Gastrocnemius medialis (tissue), 4 donors: ENCODE measurements around the gene EPB41. TPM values are rescaled to one million over a fixed set of nuclear protein-coding genes. Genes with fewer than 3 reads are reported as not detected.

ENCODE experiments used
- ATAC-seq, 2 donors: fragments of 150-250 bp; one replicate each; pipeline ENCODE4 v1.9.1; 2016
- DNase-seq, 2 donors: peaks; one replicate each; pipeline ENCODE4 v3.0.0-alpha.2; 2019
- H3K27ac ChIP-seq, 4 donors: fragments of 200-600 bp; sonication (generic); 1 replicate in 1 of 4; 2 replicates in 3 of 4; pipeline ENCODE4 v1.5.1; 2016 to 2018; ENCODE audit warnings: mild to moderate bottlenecking in 2 of 4, moderate library complexity in 1 of 4
- H3K27me3 ChIP-seq, 3 donors: fragments of 200-600 bp; sonication (generic) in 2 of 3; 1 replicate in 1 of 3; 2 replicates in 2 of 3; pipeline versions ENCODE4 v1.5.1 to v1.6.0; 2016 to 2019; ENCODE audit warnings: mild to moderate bottlenecking in 1 of 3, moderate library complexity in 1 of 3
- H3K36me3 ChIP-seq, 2 donors: fragments of 200-600 bp; sonication (generic) in 1 of 2; one replicate each; pipeline ENCODE4 v1.5.1; 2017 to 2018
- H3K4me1 ChIP-seq, 2 donors: fragments of 200-600 bp; sonication (generic) in 1 of 2; one replicate each; pipeline ENCODE4 v1.5.1; 2016 to 2017; ENCODE audit warnings: mild to moderate bottlenecking in 2 of 2
- H3K4me3 ChIP-seq, 4 donors: fragments of 200-600 bp; sonication (generic) in 3 of 4; 1 replicate in 1 of 4; 2 replicates in 3 of 4; pipeline ENCODE4 v1.5.1; 2016 to 2019; ENCODE audit warnings: mild to moderate bottlenecking in 2 of 4
- H3K9me3 ChIP-seq, 3 donors: fragments of 200-600 bp; sonication (generic) in 2 of 3; 1 replicate in 1 of 3; 2 replicates in 2 of 3; pipeline ENCODE4 v1.5.1; 2016 to 2019
- CTCF ChIP-seq, 5 experiments: fragments of 450-650 bp in 3 of 5; fragments of 200-600 bp in 2 of 5; sonication (generic) in 2 of 5; IDR thresholded peaks in 4 of 5; conservative IDR thresholded peaks in 1 of 5; 1 replicate in 4 of 5; 2 replicates in 1 of 5; pipeline ENCODE4 v1.5.1; 2016 to 2019; ENCODE audit warnings: antibody characterized with exemption in 5 of 5, mild to moderate bottlenecking in 3 of 5, moderate library complexity in 3 of 5
- POLR2A ChIP-seq, 2 donors: fragments of 450-650 bp; IDR thresholded peaks; one replicate each; pipeline ENCODE4 v1.6.1; 2017; ENCODE audit warnings: antibody characterized with exemption in 2 of 2, mild to moderate bottlenecking in 2 of 2, moderate library complexity in 2 of 2
- in situ Hi-C, 4 donors: fragments of 200-750 bp; cut with MboI; loops; one replicate each; pipeline versions ENCODE4 v1.15.0 to v1.8.0; 2017; ENCODE audit warnings: low sequenced_read_pairs in 4 of 4
- intact Hi-C: fragments of 100-400 bp; cut with DNase I; formaldehyde crosslinking; loops from one replicate; pipeline ENCODE4 v1.15.1; 2023; ENCODE audit warnings: low total_unique reads
- total RNA-seq, 4 donors: library from RNA; depleted of rRNA; stranded (reverse); fragments of >200 nt; gene quantifications; one replicate each; pipeline versions ENCODE4 v1.1.0 to v1.2.3, GENCODE V29; 2016

EPB41 gene
- total RNA-seq, 4 donors from 2014 or later: 19.5 to 28.6 (median 23.6) TPM

DNA sequence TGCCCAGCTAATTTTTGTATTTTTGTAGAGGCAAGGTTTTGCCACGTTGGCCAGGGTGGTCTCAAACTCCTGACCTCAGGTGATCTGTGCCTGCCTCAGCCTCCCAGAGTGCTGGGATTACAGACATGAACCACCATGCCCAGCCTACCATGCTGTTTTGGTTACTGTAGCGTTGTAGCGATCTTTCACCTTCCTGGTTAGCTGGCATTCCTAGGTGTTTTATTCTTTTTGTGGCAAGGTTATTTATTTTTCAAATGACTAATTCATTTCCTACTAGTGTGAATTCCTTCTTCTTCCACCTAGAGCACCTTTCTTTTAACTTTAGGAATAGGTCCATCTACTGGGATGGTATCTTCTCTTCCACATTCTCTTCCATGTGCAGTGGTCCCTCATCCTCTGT lies 180.1 kb downstream of the EPB41 start:
- TF ChIP-seq CTCF (IDR thresholded peaks at IDR 0.05 in 4 of 5, conservative IDR thresholded peaks at IDR 0.05 in 1 of 5) (no peak), POLR2A (IDR thresholded peaks at IDR 0.05) (no peak)
- in situ Hi-C loops: no loop called here
- Histone ChIP-seq H3K27me3 (no peaks in the 10 kb centered on the region), H3K27ac (no peak overlapping the region), H3K36me3 (peaks cover 0 to 17% of the 10 kb centered on the region in 2 donors), H3K4me1 (no peaks in the 10 kb centered on the region), H3K4me3 (no peak overlapping the region), H3K9me3 (no peaks in the 10 kb centered on the region)
- intact Hi-C loops: no loop called here
- ATAC-seq (no peak), DNase-seq (no peak)

DNA sequence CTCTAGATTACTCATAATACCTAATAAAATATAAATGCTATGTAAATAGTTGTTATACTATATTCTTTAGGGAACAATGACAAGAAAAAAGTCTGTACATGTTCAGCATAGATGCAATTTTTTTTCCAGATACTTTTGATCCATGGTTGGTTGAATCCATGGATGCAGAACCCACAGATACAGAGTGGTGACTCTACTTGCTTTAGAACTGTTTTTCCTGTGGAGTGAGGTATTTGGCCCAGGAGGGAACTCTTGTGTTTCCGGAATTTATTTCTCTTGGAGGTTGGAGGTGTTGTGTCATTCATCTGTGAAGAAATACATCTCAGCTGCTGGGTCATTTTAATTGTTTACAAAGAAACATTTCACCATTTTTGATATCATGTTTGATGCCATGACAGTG lies 180.6 kb downstream of the EPB41 start:
- no peak overlapping the region for H3K27ac ChIP-seq
- peaks cover 0 to 22% of the 10 kb centered on the region in 2 donors for H3K36me3 ChIP-seq
- H3K4me3 ChIP-seq: no peak overlapping the region
- H3K27me3 ChIP-seq: no peaks in the 10 kb centered on the region
- TF ChIP-seq CTCF (IDR thresholded peaks at IDR 0.05 in 4 of 5, conservative IDR thresholded peaks at IDR 0.05 in 1 of 5) (no peak), POLR2A (IDR thresholded peaks at IDR 0.05) (no peak)
- H3K4me1 ChIP-seq: no peaks in the 10 kb centered on the region
- no peaks in the 10 kb centered on the region for H3K9me3 ChIP-seq
- in situ Hi-C loops (no loop called here), intact Hi-C loops (no loop called here)
- DNase-seq (no peak), ATAC-seq (no peak)

DNA sequence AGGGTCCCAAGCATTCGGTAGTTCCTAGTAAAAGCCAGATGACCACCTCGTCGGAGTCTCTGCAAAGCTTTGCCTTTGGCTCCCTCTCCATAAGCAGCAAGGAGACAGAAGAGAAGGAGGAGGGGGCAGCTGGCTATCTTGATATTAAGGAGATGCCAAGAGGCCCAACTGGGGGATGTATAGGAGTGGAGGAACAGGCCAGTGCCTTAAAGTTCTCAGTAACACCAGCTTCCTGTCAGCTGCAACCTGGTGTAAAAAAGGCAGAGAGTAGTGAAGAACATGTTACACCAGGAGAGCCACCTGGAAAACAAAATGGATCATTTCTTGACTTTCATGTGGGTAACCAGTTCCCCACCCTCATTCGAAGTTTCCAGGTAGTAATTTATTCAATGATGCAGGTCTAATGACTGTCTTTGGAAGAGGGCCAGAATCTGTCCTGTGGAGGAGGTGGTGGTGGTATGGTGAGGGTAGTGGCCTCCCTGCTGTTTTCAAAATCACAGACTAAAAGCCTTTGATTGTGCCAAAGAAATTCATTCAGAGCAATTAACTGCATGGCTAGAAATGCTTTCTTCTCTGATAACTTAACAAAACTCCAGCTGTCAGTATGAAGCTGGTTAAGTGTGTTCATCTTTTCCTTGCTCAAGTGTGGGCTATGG lies 182.0 kb downstream of the EPB41 start:
- Histone ChIP-seq H3K4me3 (no peak overlapping the region), H3K27me3 (no peaks in the 10 kb centered on the region), H3K36me3 (peaks cover 0 to 27% of the 10 kb centered on the region in 2 donors), H3K4me1 (no peaks in the 10 kb centered on the region), H3K9me3 (no peaks in the 10 kb centered on the region), H3K27ac (no peak overlapping the region)
- ATAC-seq (no peak), DNase-seq (no peak)
- in situ Hi-C loops: no loop called here
- intact Hi-C loops: no loop called here
- TF ChIP-seq POLR2A (IDR thresholded peaks at IDR 0.05): no peak
- no peak for TF ChIP-seq CTCF (IDR thresholded peaks at IDR 0.05 in 4 of 5, conservative IDR thresholded peaks at IDR 0.05 in 1 of 5)

- TF ChIP-seq POLR2A (IDR thresholded peaks at IDR 0.05): no peak
- no peak for TF ChIP-seq CTCF (IDR thresholded peaks at IDR 0.05 in 4 of 5, conservative IDR thresholded peaks at IDR 0.05 in 1 of 5)
- Histone ChIP-seq H3K4me3 (no peak overlapping the region), H3K9me3 (no peaks in the 10 kb centered on the region), H3K4me1 (no peaks in the 10 kb centered on the region), H3K27me3 (no peaks in the 10 kb centered on the region), H3K36me3 (peaks cover 0 to 29% of the 10 kb centered on the region in 2 donors), H3K27ac (no peak overlapping the region)
- ATAC-seq (no peak), DNase-seq (no peak)
- intact Hi-C loops: no loop called here
- in situ Hi-C loops: no loop called here
Observed at GRCh38 chr1:29099286-29099685, 184.9 kb downstream of the EPB41 start.

DNA sequence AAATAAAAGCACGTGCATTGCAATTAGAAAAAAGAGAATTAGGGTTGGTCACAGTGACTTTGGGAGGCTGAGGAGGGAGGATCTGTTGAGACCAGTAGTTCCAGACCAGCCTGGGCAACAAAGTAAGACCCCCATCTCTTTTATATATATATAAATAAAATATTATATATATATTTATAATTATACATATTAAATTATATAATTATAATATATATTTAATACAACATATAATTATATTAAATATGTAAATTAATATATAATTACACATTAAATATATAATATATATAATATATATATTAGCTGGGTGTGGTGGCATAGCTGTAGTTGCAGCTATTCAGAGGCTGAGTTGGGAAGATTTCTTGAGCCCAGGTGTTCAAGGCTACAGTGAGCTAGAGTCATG lies 186.1 kb downstream of the EPB41 start:
- Histone ChIP-seq H3K27ac (no peak overlapping the region), H3K4me3 (no peak overlapping the region), H3K4me1 (no peaks in the 10 kb centered on the region), H3K27me3 (no peaks in the 10 kb centered on the region), H3K9me3 (no peaks in the 10 kb centered on the region), H3K36me3 (peaks cover 0 to 29% of the 10 kb centered on the region in 2 donors)
- intact Hi-C loops (no loop called here), in situ Hi-C loops (no loop called here)
- no peak for DNase-seq
- TF ChIP-seq CTCF (IDR thresholded peaks at IDR 0.05 in 4 of 5, conservative IDR thresholded peaks at IDR 0.05 in 1 of 5): no peak
- TF ChIP-seq POLR2A (IDR thresholded peaks at IDR 0.05): no peak
- no peak for ATAC-seq
